GM12875 (cell line): Measurements from ENCODE around the gene IBTK.

Experiments used
- H3K4me3 ChIP-seq: one replicate; pipeline ENCODE4 v1.5.1; 2011; ENCODE audit warnings: low read depth, low read length, control low read depth
- CTCF ChIP-seq: IDR thresholded peaks from 2 replicates; pipeline ENCODE4 v1.5.1; 2011; ENCODE audit warnings: low read depth, mild to moderate bottlenecking, control low read depth, inconsistent platforms, low read length, moderate library complexity, borderline replicate concordance; ENCODE audit not compliant: insufficient read depth

Gene IBTK

GRCh38 chr6:82251942-82252341, 4.4 kb upstream of the IBTK start:
- no peak for TF ChIP-seq CTCF

GRCh38 chr6:82249381-82250253, 2.1 kb upstream of the IBTK start:
- no peak overlapping the region for H3K4me3 ChIP-seq
- no peak for TF ChIP-seq CTCF

More at GRCh38 chr6:82251942-82252341, 4.4 kb upstream of the IBTK start:
- no peak overlapping the region for H3K4me3 ChIP-seq

- no peak for TF ChIP-seq CTCF
- H3K4me3 ChIP-seq = peak overlapping the region; percentile 68
Observed at GRCh38 chr6:82248273-82248735, 760 bp upstream of the IBTK start.

- no peak for TF ChIP-seq CTCF
- H3K4me3 ChIP-seq = peak overlapping the region; percentile 68
Observed at GRCh38 chr6:82246802-82247504, 591 bp downstream of the IBTK start.

GRCh38 chr6:82246370-82246769, 1.2 kb downstream of the IBTK start:
- H3K4me3 ChIP-seq = peak overlapping the region; percentile 68
- no peak for TF ChIP-seq CTCF

- no peak overlapping the region for H3K4me3 ChIP-seq
- no peak for TF ChIP-seq CTCF
Observed at GRCh38 chr6:82245376-82245775, 2.2 kb downstream of the IBTK start.
